DOHH2 (cell line): ENCODE measurements around the gene FCHSD2.

Experiments used
- H3F3A ChIP-seq: fragments of 200-600 bp; sonication (generic), shearing (Covaris generic); 2 replicates; pipeline ENCODE4 v1.6.0; 2016; ENCODE audit warnings: antibody characterized with exemption, mild to moderate bottlenecking; ENCODE audit not compliant: control insufficient read depth, insufficient read depth
- H3K27ac ChIP-seq: fragments of 200-600 bp; sonication (generic); 2 replicates; pipeline ENCODE4 v1.5.1; 2014; ENCODE audit warnings: low read depth, mild to moderate bottlenecking, low read length, moderate library complexity
- H3K27me3 ChIP-seq: fragments of 200-600 bp; sonication (generic); 2 replicates; pipeline ENCODE4 v1.6.1; 2014; ENCODE audit warnings: mild to moderate bottlenecking, low read length, mixed read lengths; ENCODE audit not compliant: control insufficient read depth
- H3K36me3 ChIP-seq: fragments of 200-600 bp; sonication (generic); 2 replicates; pipeline ENCODE4 v1.6.1; 2014; ENCODE audit warnings: mild to moderate bottlenecking, low read length, moderate library complexity, mixed read lengths; ENCODE audit not compliant: control insufficient read depth
- H3K4me1 ChIP-seq: fragments of 200-600 bp; sonication (generic); 2 replicates; pipeline ENCODE4 v1.6.1; 2014; ENCODE audit warnings: mild to moderate bottlenecking, low read length, mixed read lengths; ENCODE audit not compliant: control insufficient read depth
- H3K4me2 ChIP-seq: fragments of 200-600 bp; sonication (generic); 2 replicates; pipeline ENCODE4 v1.6.0; 2014; ENCODE audit warnings: mild to moderate bottlenecking, low read length, moderate library complexity
- H3K4me3 ChIP-seq: fragments of 200-600 bp; sonication (generic); 2 replicates; pipeline ENCODE4 v1.5.1; 2014; ENCODE audit warnings: mild to moderate bottlenecking, low read length, mixed read lengths
- H3K79me2 ChIP-seq: fragments of 200-600 bp; sonication (generic); 2 replicates; pipeline ENCODE4 v1.6.1; 2014; ENCODE audit warnings: mild to moderate bottlenecking, low read length, mixed read lengths; ENCODE audit not compliant: control insufficient read depth
- H3K9me2 ChIP-seq: fragments of 200-600 bp; sonication (generic); replicated peaks from 2 replicates; pipeline ENCODE4 v1.6.1; 2014; ENCODE audit warnings: mild to moderate bottlenecking, low read length, mixed read lengths; ENCODE audit not compliant: control insufficient read depth
- H3K9me3 ChIP-seq: fragments of 200-600 bp; sonication (generic); 2 replicates; pipeline ENCODE4 v1.6.1; 2014; ENCODE audit warnings: antibody characterized with exemption, low read length, mixed read lengths; ENCODE audit not compliant: control insufficient read depth, insufficient read depth
- H4K20me1 ChIP-seq: fragments of 200-600 bp; sonication (generic); 2 replicates; pipeline ENCODE4 v1.6.0; 2014; ENCODE audit warnings: low read depth, mild to moderate bottlenecking, antibody characterized with exemption, low read length, moderate library complexity; ENCODE audit not compliant: control insufficient read depth, insufficient read depth
- CTCF ChIP-seq: fragments of 200-600 bp; sonication (generic); IDR thresholded peaks from one replicate; pipeline ENCODE4 v1.5.1; 2014; ENCODE audit warnings: antibody characterized with exemption, mild to moderate bottlenecking, low read depth, low read length; ENCODE audit not compliant: poor library complexity, severe bottlenecking
- EZH2phosphoT487 ChIP-seq: fragments of 200-600 bp; sonication (generic); IDR thresholded peaks from 2 replicates; pipeline ENCODE4 v1.6.1; 2017; ENCODE audit warnings: borderline replicate concordance, mild to moderate bottlenecking, antibody characterized with exemption, low read length, moderate library complexity, mixed read lengths

Gene FCHSD2

GRCh38 chr11:72975778-72976521, 166.2 kb downstream of the FCHSD2 start:
- no peak overlapping the region for H3K27ac ChIP-seq
- H4K20me1 ChIP-seq, result no peaks in the 10 kb centered on the region
- H3K9me3 ChIP-seq, result no peaks in the 10 kb centered on the region
- peaks cover 85% of the 10 kb centered on the region for H3K36me3 ChIP-seq
- no peaks in the 10 kb centered on the region for H3K9me2 ChIP-seq
- H3K4me1 ChIP-seq, result no peaks in the 10 kb centered on the region
- H3K79me2 ChIP-seq, result peaks cover 56% of the 10 kb centered on the region
- no peaks in the 10 kb centered on the region for H3K27me3 ChIP-seq
- H3K4me2 ChIP-seq, result no peak overlapping the region
- TF ChIP-seq EZH2phosphoT487 (no peak), CTCF (no peak)
- H3F3A ChIP-seq, result no peaks in the 10 kb centered on the region
- H3K4me3 ChIP-seq, result no peak overlapping the region

- Histone ChIP-seq H3K4me2 (no peak overlapping the region), H3K4me1 (peaks cover 8% of the 10 kb centered on the region), H3K9me3 (no peaks in the 10 kb centered on the region), H3K36me3 (peaks cover 86% of the 10 kb centered on the region), H3F3A (peaks cover 2% of the 10 kb centered on the region; the same call in 1 of the 2 replicates), H3K27ac (no peak overlapping the region), H3K4me3 (no peak overlapping the region), H3K79me2 (peaks cover 63% of the 10 kb centered on the region), H3K9me2 (no peaks in the 10 kb centered on the region), H4K20me1 (no peaks in the 10 kb centered on the region), H3K27me3 (no peaks in the 10 kb centered on the region)
- TF ChIP-seq CTCF, result no peak
- TF ChIP-seq EZH2phosphoT487, result no peak
Measured at GRCh38 chr11:72974487-72975205, 167.5 kb downstream of the FCHSD2 start.

GRCh38 chr11:72972496-72973128, 169.5 kb downstream of the FCHSD2 start:
- Histone ChIP-seq H3K79me2 (peaks cover 60% of the 10 kb centered on the region), H3K27ac (no peak overlapping the region), H4K20me1 (no peaks in the 10 kb centered on the region), H3F3A (peaks cover 3% of the 10 kb centered on the region; the same call in 1 of the 2 replicates), H3K4me2 (no peak overlapping the region), H3K9me3 (no peaks in the 10 kb centered on the region), H3K27me3 (no peaks in the 10 kb centered on the region), H3K36me3 (peaks cover 86% of the 10 kb centered on the region), H3K9me2 (no peaks in the 10 kb centered on the region), H3K4me3 (no peak overlapping the region), H3K4me1 (peaks cover 13% of the 10 kb centered on the region)
- no peak for TF ChIP-seq CTCF
- no peak for TF ChIP-seq EZH2phosphoT487
